Loucy (cell line): ENCODE results near the gene PRKAB1.
"Not testable (repeated sequence)": the region's sequence is repeated elsewhere in the genome, so short reads cannot be mapped to it uniquely, and the experiment has no call there.

Source experiments
- H2AFZ ChIP-seq: fragments of 200-600 bp; sonication (generic); 2 replicates; pipeline ENCODE4 v1.6.0; 2016; ENCODE audit warnings: antibody characterized with exemption, mild to moderate bottlenecking, low read length, moderate library complexity
- H3F3A ChIP-seq: fragments of 200-600 bp; 2 replicates; pipeline ENCODE4 v1.6.0; 2016; ENCODE audit warnings: antibody characterized with exemption, low read depth, mild to moderate bottlenecking
- H3K27me3 ChIP-seq: fragments of 200-600 bp; sonication (generic); 2 replicates; pipeline ENCODE4 v1.6.1; 2014; ENCODE audit warnings: low read length, mild to moderate bottlenecking; ENCODE audit not compliant: insufficient read depth, poor library complexity, severe bottlenecking
- H3K36me3 ChIP-seq: fragments of 200-600 bp; sonication (generic); 2 replicates; pipeline ENCODE4 v1.6.1; 2016; ENCODE audit warnings: low read length; ENCODE audit not compliant: insufficient read depth
- H3K4me1 ChIP-seq: fragments of 200-600 bp; sonication (generic); 2 replicates; pipeline ENCODE4 v1.5.1; 2014; ENCODE audit warnings: low read length, mild to moderate bottlenecking; ENCODE audit not compliant: insufficient read depth, poor library complexity, severe bottlenecking
- H3K4me2 ChIP-seq: fragments of 200-600 bp; sonication (generic); 2 replicates; pipeline ENCODE4 v1.6.0; 2014; ENCODE audit warnings: antibody characterized with exemption, low read length, low read depth, mild to moderate bottlenecking; ENCODE audit not compliant: poor library complexity, severe bottlenecking
- H3K4me3 ChIP-seq: fragments of 200-600 bp; sonication (generic); 2 replicates; pipeline ENCODE4 v1.5.1; 2014; ENCODE audit warnings: low read length, mild to moderate bottlenecking, mixed read lengths; ENCODE audit not compliant: poor library complexity, severe bottlenecking
- H3K79me2 ChIP-seq: fragments of 200-600 bp; sonication (generic); 2 replicates; pipeline ENCODE4 v1.6.1; 2014; ENCODE audit warnings: low read length; ENCODE audit not compliant: insufficient read depth
- H3K9ac ChIP-seq: fragments of 200-600 bp; sonication (generic); 2 replicates; pipeline ENCODE4 v1.6.0; 2014; ENCODE audit warnings: mild to moderate bottlenecking, low read depth, low read length, moderate library complexity; ENCODE audit not compliant: poor library complexity, severe bottlenecking
- H3K9me2 ChIP-seq: fragments of 200-600 bp; sonication (generic); replicated peaks from 2 replicates; pipeline ENCODE4 v1.6.1; 2016; ENCODE audit warnings: low read depth, low read length, mixed read lengths
- H3K9me3 ChIP-seq: fragments of 200-600 bp; sonication (generic); 2 replicates; pipeline ENCODE4 v1.6.1; 2014; ENCODE audit warnings: mild to moderate bottlenecking, antibody characterized with exemption, low read length, low read depth; ENCODE audit not compliant: insufficient read depth
- H4K20me1 ChIP-seq: fragments of 200-600 bp; sonication (generic); 2 replicates; pipeline ENCODE4 v1.6.0; 2014; ENCODE audit warnings: antibody characterized with exemption, low read length, mild to moderate bottlenecking; ENCODE audit not compliant: insufficient read depth, poor library complexity, severe bottlenecking
- EZH2phosphoT487 ChIP-seq: fragments of 200-600 bp; IDR thresholded peaks from 2 replicates; pipeline ENCODE4 v1.6.1; 2018; ENCODE audit warnings: antibody characterized with exemption, mild to moderate bottlenecking, moderate library complexity, borderline replicate concordance
- TF ChIP-seq, protein P1 (sequence below): fragments of 200-600 bp; sonication (generic); conservative IDR thresholded peaks from 2 replicates; pipeline ENCODE4 v1.5.1; 2014; ENCODE audit warnings: mild to moderate bottlenecking, antibody characterized with exemption, low read length

The PRKAB1 gene, protein sequence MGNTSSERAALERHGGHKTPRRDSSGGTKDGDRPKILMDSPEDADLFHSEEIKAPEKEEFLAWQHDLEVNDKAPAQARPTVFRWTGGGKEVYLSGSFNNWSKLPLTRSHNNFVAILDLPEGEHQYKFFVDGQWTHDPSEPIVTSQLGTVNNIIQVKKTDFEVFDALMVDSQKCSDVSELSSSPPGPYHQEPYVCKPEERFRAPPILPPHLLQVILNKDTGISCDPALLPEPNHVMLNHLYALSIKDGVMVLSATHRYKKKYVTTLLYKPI

DNA sequence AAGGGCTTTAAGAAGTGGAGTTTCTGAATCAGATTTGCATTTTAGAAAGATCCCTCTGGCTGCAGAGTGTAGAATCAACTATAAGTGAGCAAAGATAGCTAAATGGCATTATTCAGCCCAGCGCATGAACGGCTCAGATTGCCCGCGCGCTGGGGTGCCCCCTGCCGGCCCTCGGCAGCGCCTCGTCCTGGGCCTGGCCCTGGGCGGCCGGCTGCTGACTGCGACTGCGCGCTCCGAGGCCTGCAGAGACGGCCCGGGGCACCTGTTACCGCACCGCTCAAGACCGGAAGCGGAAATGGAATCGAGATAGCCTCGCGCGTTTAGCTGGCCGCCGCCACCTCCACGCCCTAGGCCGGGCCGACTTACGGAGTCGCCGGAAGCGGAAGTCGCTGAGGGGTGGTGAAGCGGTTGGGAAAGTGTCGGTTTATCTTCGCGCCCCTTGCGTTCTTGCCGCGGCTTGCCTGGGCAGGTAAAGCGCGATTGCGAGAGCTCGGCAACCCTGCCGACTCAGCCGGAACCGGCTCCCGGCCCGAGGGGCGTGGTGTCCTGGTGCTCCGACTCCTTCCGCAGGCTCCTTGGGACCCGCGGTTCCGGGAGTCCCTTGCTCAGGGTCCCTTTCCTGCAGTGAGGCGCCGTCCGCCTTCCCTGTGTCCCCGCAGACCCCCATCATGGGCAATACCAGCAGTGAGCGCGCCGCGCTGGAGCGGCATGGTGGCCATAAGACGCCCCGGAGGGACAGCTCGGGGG, at the start of gene PRKAB1:
PRKAB1 (plus strand) TSS at position 557 of the 747 bp plus-strand sequence; CDS start at position 669, 112 bp downstream.
- TF ChIP-seq, protein P1, sequence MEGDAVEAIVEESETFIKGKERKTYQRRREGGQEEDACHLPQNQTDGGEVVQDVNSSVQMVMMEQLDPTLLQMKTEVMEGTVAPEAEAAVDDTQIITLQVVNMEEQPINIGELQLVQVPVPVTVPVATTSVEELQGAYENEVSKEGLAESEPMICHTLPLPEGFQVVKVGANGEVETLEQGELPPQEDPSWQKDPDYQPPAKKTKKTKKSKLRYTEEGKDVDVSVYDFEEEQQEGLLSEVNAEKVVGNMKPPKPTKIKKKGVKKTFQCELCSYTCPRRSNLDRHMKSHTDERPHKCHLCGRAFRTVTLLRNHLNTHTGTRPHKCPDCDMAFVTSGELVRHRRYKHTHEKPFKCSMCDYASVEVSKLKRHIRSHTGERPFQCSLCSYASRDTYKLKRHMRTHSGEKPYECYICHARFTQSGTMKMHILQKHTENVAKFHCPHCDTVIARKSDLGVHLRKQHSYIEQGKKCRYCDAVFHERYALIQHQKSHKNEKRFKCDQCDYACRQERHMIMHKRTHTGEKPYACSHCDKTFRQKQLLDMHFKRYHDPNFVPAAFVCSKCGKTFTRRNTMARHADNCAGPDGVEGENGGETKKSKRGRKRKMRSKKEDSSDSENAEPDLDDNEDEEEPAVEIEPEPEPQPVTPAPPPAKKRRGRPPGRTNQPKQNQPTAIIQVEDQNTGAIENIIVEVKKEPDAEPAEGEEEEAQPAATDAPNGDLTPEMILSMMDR = peak; percentile 82
- TF ChIP-seq EZH2phosphoT487 = no peak
- Histone ChIP-seq H3K4me3 (peak within 1 kb of the TSS; percentile 97), H2AFZ (peak within 1 kb of the TSS; percentile 95), H3K4me1 (peaks cover 63% of the 10 kb centered on the region), H3K36me3 (peaks cover 13% of the 10 kb centered on the region; the same call in 1 of the 2 replicates), H3K27me3 (peaks cover 5% of the 10 kb centered on the region), H3K9ac (peak within 1 kb of the TSS; percentile 100), H3F3A (peaks cover 6% of the 10 kb centered on the region; the same call in 1 of the 2 replicates), H3K79me2 (peaks cover 56% of the 10 kb centered on the region), H3K9me3 (no peaks in the 10 kb centered on the region), H4K20me1 (peaks cover 20% of the 10 kb centered on the region), H3K4me2 (peak within 1 kb of the TSS; percentile 96), H3K9me2 (no peaks in the 10 kb centered on the region)

DNA sequence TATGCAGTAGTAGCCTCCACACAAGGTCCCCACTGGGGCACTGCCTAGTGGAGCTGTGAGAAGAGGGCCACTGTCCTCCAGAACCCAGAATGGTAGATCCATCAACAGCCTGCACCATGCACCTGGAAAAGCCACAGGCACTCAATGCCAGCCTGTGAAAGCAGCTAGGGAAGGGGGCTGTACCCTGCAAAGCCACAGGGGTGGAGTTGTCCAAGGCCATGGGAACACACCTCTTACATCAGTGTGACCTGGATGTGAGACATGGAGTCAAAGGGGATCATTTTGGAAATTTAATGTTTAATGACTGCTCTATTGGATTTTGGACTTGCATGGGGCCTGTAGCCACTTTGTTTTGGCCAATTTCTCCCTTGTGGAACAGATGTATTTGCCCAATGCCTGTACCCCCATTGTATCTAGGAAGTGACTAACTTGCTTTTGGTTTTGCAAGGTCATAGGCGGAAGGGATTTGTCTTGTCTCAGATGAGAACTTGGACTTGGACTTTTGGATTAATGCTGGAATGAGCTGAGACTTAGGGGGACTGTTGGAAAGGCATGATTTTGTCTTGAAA, 49.5 kb upstream of the PRKAB1 start:
- not testable (repeated sequence) for H3K27me3 ChIP-seq, H3K9me3 ChIP-seq, H3K9me2 ChIP-seq, H3K79me2 ChIP-seq, H2AFZ ChIP-seq, H3K9ac ChIP-seq, H3K4me3 ChIP-seq, H3K36me3 ChIP-seq, H3K4me2 ChIP-seq, H4K20me1 ChIP-seq, H3K4me1 ChIP-seq, H3F3A ChIP-seq

DNA sequence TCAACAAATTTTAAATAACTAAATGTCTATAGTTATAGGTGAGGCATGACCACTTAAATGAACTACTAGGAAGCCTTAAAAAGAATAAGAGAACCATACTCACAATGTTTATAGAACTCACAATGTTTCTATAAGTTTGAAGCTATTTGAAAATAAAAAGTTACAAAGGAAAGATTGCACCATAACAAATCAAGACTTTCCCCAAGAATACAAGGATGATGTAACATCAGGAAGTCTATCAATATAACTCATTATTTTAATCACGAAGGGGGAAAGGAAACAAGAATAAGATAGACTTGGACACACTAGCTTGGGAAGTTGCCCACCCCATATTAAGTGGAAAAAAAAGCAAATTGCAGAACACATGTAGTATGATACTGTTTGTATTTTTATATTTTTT, 47.4 kb upstream of the PRKAB1 start:
- H3K4me3 ChIP-seq = no peak overlapping the region
- TF ChIP-seq EZH2phosphoT487 = no peak
- TF ChIP-seq, protein P1 = no peak
- no peaks in the 10 kb centered on the region for H3K79me2 ChIP-seq
- H3K9me2 ChIP-seq = no peaks in the 10 kb centered on the region
- no peaks in the 10 kb centered on the region for H3K4me1 ChIP-seq
- no peaks in the 10 kb centered on the region for H4K20me1 ChIP-seq
- no peak overlapping the region for H3K9ac ChIP-seq
- no peak overlapping the region for H2AFZ ChIP-seq
- no peaks in the 10 kb centered on the region for H3K27me3 ChIP-seq
- H3F3A ChIP-seq = no peaks in the 10 kb centered on the region
- H3K36me3 ChIP-seq = no peaks in the 10 kb centered on the region
- no peaks in the 10 kb centered on the region; the same call in 1 of the 2 replicates for H3K9me3 ChIP-seq
- H3K4me2 ChIP-seq = no peak overlapping the region
